Trophoblast cell (in vitro differentiated cells and primary cell): Measurements from ENCODE around the gene CLDN16.

Experiments used
- DNase-seq, 2 donors: peaks; one replicate each; pipeline ENCODE4 v3.0.0-alpha.2; 2016
- H2AFZ ChIP-seq: 2 replicates; pipeline ENCODE4 v1.6.1; 2013; ENCODE audit warnings: low read length, moderate library complexity, mild to moderate bottlenecking; ENCODE audit not compliant: insufficient read depth, poor library complexity
- H2AK5ac ChIP-seq: 2 replicates; pipeline ENCODE4 v1.6.1; 2013; ENCODE audit warnings: mild to moderate bottlenecking, low read length
- H2BK120ac ChIP-seq: 2 replicates; pipeline ENCODE4 v1.6.1; 2013; ENCODE audit warnings: low read length, mild to moderate bottlenecking, moderate library complexity; ENCODE audit not compliant: insufficient read depth, poor library complexity
- H2BK12ac ChIP-seq: 2 replicates; pipeline ENCODE4 v1.6.1; 2013; ENCODE audit warnings: mild to moderate bottlenecking, low read length, moderate library complexity
- H2BK5ac ChIP-seq: 2 replicates; pipeline ENCODE4 v1.6.1; 2013; ENCODE audit warnings: low read length, low read depth, moderate library complexity, mild to moderate bottlenecking; ENCODE audit not compliant: poor library complexity
- H3K14ac ChIP-seq: 2 replicates; pipeline ENCODE4 v1.6.1; 2013; ENCODE audit warnings: mild to moderate bottlenecking, low read length
- H3K18ac ChIP-seq: 2 replicates; pipeline ENCODE4 v1.6.1; 2013; ENCODE audit warnings: mild to moderate bottlenecking, low read length
- H3K23ac ChIP-seq: 2 replicates; pipeline ENCODE4 v1.6.1; 2013; ENCODE audit warnings: low read length
- H3K27ac ChIP-seq: 2 replicates; pipeline ENCODE4 v1.5.1; 2013; ENCODE audit warnings: low read depth, mild to moderate bottlenecking, inconsistent platforms, low read length, moderate library complexity
- H3K27me3 ChIP-seq: 2 replicates; pipeline ENCODE4 v1.6.1; 2013; ENCODE audit warnings: inconsistent platforms, mild to moderate bottlenecking, low read length, moderate library complexity; ENCODE audit not compliant: insufficient read depth
- H3K36me3 ChIP-seq, 2 experiments: 1 replicate in 1 of 2; 2 replicates in 1 of 2; pipeline ENCODE4 v1.6.1; 2013; ENCODE audit warnings: low read length in 2 of 2, mild to moderate bottlenecking in 2 of 2, moderate library complexity in 1 of 2; ENCODE audit not compliant: insufficient read depth in 2 of 2, control insufficient read depth in 1 of 2
- H3K4ac ChIP-seq: 2 replicates; pipeline ENCODE4 v1.6.1; 2013; ENCODE audit warnings: low read depth, mild to moderate bottlenecking, low read length, moderate library complexity
- H3K4me1 ChIP-seq, 2 experiments: 1 replicate in 1 of 2; 2 replicates in 1 of 2; pipeline ENCODE4 v1.6.1; 2013; ENCODE audit warnings: low read length in 2 of 2, mild to moderate bottlenecking in 2 of 2, moderate library complexity in 1 of 2; ENCODE audit not compliant: insufficient read depth in 2 of 2, control insufficient read depth in 1 of 2
- H3K4me2 ChIP-seq: 2 replicates; pipeline ENCODE4 v1.6.1; 2013; ENCODE audit warnings: inconsistent platforms, mild to moderate bottlenecking, low read length, moderate library complexity
- H3K4me3 ChIP-seq: 2 replicates; pipeline ENCODE4 v1.5.1; 2013; ENCODE audit warnings: mild to moderate bottlenecking, low read depth, low read length, inconsistent platforms
- H3K79me1 ChIP-seq: one replicate; pipeline ENCODE4 v1.6.1; 2013; ENCODE audit warnings: low read length
- H3K79me2 ChIP-seq: 2 replicates; pipeline ENCODE4 v1.6.1; 2013; ENCODE audit warnings: low read length, mild to moderate bottlenecking; ENCODE audit not compliant: control insufficient read depth, insufficient read depth, poor library complexity
- H3K9ac ChIP-seq: 2 replicates; pipeline ENCODE4 v1.6.1; 2013; ENCODE audit warnings: mild to moderate bottlenecking, low read length
- H3K9me3 ChIP-seq: 2 replicates; pipeline ENCODE4 v1.6.1; 2013; ENCODE audit warnings: low read depth, mild to moderate bottlenecking, control low read depth, inconsistent platforms, low read length; ENCODE audit not compliant: insufficient read depth
- H4K12ac ChIP-seq: 2 replicates; pipeline ENCODE4 v1.6.1; 2013; ENCODE audit warnings: low read depth, mild to moderate bottlenecking, low read length, moderate library complexity
- H4K8ac ChIP-seq: 2 replicates; pipeline ENCODE4 v1.6.1; 2013; ENCODE audit warnings: low read depth, mild to moderate bottlenecking, low read length, moderate library complexity
- H4K91ac ChIP-seq: one replicate; pipeline ENCODE4 v1.6.1; 2013; ENCODE audit warnings: low read depth, mild to moderate bottlenecking, low read length, moderate library complexity
- WGBS: extraction: QIAGEN DNeasy Blood & Tissue Kit; methylation state at CpG from one replicate; pipeline ENCODE4 v1.1.7; 2013; ENCODE audit warnings: missing lambda C conversion rate; ENCODE audit not compliant: insufficient read length, insufficient coverage; ENCODE audit errors: extremely low coverage; 5-methylcytosine and 5-hydroxymethylcytosine counted together

Gene CLDN16

DNA sequence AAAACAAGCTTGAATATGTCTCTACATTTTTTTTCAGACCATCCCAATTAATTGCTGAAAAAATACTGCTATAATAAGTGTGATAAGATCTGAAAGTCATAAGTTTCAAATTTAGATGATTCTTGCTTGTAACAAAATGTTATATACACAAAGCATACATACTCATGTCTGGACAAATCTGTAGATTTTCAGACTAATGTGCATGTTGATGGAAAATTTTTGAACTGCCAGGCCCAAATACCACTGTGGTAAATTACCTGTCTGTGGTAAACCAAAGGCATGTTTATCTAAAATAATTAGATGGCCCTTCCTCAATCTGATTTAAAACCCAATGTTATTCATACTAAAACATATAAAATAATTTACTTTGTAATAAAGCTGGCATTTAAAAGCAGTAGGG, 31.7 kb upstream of the CLDN16 start:
- Histone ChIP-seq H2AFZ (no peak overlapping the region), H3K9me3 (no peaks in the 10 kb centered on the region), H3K14ac (no peak overlapping the region), H4K8ac (no peak overlapping the region), H2BK120ac (no peak overlapping the region), H3K18ac (no peak overlapping the region), H2AK5ac (no peak overlapping the region), H3K36me3 (no peaks in the 10 kb centered on the region), H3K4ac (no peak overlapping the region), H3K4me3 (no peak overlapping the region), H4K12ac (no peak overlapping the region), H4K91ac (no peak overlapping the region), H3K4me1 (no peaks in the 10 kb centered on the region), H3K9ac (no peak overlapping the region), H3K79me1 (no peaks in the 10 kb centered on the region), H3K23ac (no peak overlapping the region), H3K27ac (no peak overlapping the region), H2BK12ac (no peak overlapping the region), H2BK5ac (no peak overlapping the region), H3K4me2 (no peak overlapping the region), H3K27me3 (no peaks in the 10 kb centered on the region), H3K79me2 (no peaks in the 10 kb centered on the region)
- no peak for DNase-seq

GRCh38 chr3:190357468-190357867, 30.5 kb upstream of the CLDN16 start:
- WGBS: no CpG with 5 or more reads among the region's 2 CpGs

GRCh38 chr3:190359813-190360212, 28.1 kb upstream of the CLDN16 start:
- H3K4ac ChIP-seq: no peak overlapping the region
- WGBS: no CpG with 5 or more reads among the region's 2 CpGs
- no peak overlapping the region for H2AFZ ChIP-seq
- no peak overlapping the region for H2AK5ac ChIP-seq
- no peaks in the 10 kb centered on the region for H3K4me1 ChIP-seq
- no peak overlapping the region for H2BK120ac ChIP-seq
- no peak overlapping the region for H2BK12ac ChIP-seq
- H4K8ac ChIP-seq: no peak overlapping the region
- H3K23ac ChIP-seq: no peak overlapping the region
- H3K14ac ChIP-seq: no peak overlapping the region
- no peak overlapping the region for H3K4me3 ChIP-seq
- H3K79me2 ChIP-seq: no peaks in the 10 kb centered on the region
- no peak overlapping the region for H3K4me2 ChIP-seq
- H4K91ac ChIP-seq: no peak overlapping the region
- no peaks in the 10 kb centered on the region for H3K79me1 ChIP-seq
- H4K12ac ChIP-seq: no peak overlapping the region
- no peak overlapping the region for H2BK5ac ChIP-seq
- no peak overlapping the region for H3K18ac ChIP-seq
- no peak for DNase-seq
- no peaks in the 10 kb centered on the region for H3K9me3 ChIP-seq
- H3K27me3 ChIP-seq: no peaks in the 10 kb centered on the region
- H3K36me3 ChIP-seq: no peaks in the 10 kb centered on the region
- no peak overlapping the region for H3K9ac ChIP-seq
- no peak overlapping the region for H3K27ac ChIP-seq

More at GRCh38 chr3:190357468-190357867, 30.5 kb upstream of the CLDN16 start:
- H3K4me3 ChIP-seq: no peak overlapping the region
- no peak overlapping the region for H3K23ac ChIP-seq
- no peak overlapping the region for H2BK12ac ChIP-seq
- H3K4me1 ChIP-seq: no peaks in the 10 kb centered on the region
- H3K14ac ChIP-seq: no peak overlapping the region
- no peak overlapping the region for H2AK5ac ChIP-seq
- H3K27me3 ChIP-seq: no peaks in the 10 kb centered on the region
- no peak overlapping the region for H3K4ac ChIP-seq
- no peaks in the 10 kb centered on the region for H3K79me2 ChIP-seq
- H3K18ac ChIP-seq: no peak overlapping the region
- H4K8ac ChIP-seq: no peak overlapping the region
- no peaks in the 10 kb centered on the region for H3K36me3 ChIP-seq
- DNase-seq: no peak
- H3K27ac ChIP-seq: no peak overlapping the region
- H3K4me2 ChIP-seq: no peak overlapping the region
- no peak overlapping the region for H2BK120ac ChIP-seq
- H4K12ac ChIP-seq: no peak overlapping the region
- no peak overlapping the region for H4K91ac ChIP-seq
- no peak overlapping the region for H3K9ac ChIP-seq
- no peak overlapping the region for H2AFZ ChIP-seq
- H3K9me3 ChIP-seq: no peaks in the 10 kb centered on the region
- no peaks in the 10 kb centered on the region for H3K79me1 ChIP-seq
- H2BK5ac ChIP-seq: no peak overlapping the region

DNA sequence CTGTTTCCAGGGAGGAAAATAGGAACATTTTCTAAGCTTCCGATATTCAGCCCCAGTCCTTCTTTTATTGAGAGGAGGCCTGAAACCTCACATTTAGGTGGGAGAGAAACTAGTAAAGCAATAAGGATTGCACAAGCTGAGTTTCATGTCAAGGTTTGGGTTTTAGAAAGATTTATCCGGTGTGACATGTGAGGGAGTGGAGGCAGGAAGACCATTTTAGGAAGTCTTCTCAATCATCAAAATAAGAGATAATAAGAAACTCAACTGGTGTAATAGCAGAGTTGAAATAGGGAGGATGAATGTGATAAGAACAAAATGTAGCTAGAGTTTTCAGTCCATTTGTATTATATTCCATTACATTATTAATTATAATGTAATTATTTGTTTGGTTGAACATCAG, 27.7 kb upstream of the CLDN16 start:
- no peak overlapping the region for H4K91ac ChIP-seq
- H3K4me3 ChIP-seq: no peak overlapping the region
- H3K4me2 ChIP-seq: no peak overlapping the region
- no peak overlapping the region for H3K18ac ChIP-seq
- H3K9ac ChIP-seq: no peak overlapping the region
- H4K8ac ChIP-seq: no peak overlapping the region
- no peaks in the 10 kb centered on the region for H3K27me3 ChIP-seq
- H3K36me3 ChIP-seq: no peaks in the 10 kb centered on the region
- H3K9me3 ChIP-seq: no peaks in the 10 kb centered on the region
- no peak overlapping the region for H2BK5ac ChIP-seq
- H2BK120ac ChIP-seq: no peak overlapping the region
- no peak overlapping the region for H3K4ac ChIP-seq
- no peak overlapping the region for H3K14ac ChIP-seq
- no CpG with 5 or more reads among the region's 2 CpGs for WGBS
- H3K4me1 ChIP-seq: no peaks in the 10 kb centered on the region
- no peak for DNase-seq
- no peak overlapping the region for H2AFZ ChIP-seq
- H3K79me2 ChIP-seq: no peaks in the 10 kb centered on the region
- H2BK12ac ChIP-seq: no peak overlapping the region
- H4K12ac ChIP-seq: no peak overlapping the region
- no peak overlapping the region for H3K23ac ChIP-seq
- H2AK5ac ChIP-seq: no peak overlapping the region
- no peak overlapping the region for H3K27ac ChIP-seq
- H3K79me1 ChIP-seq: no peaks in the 10 kb centered on the region
